Endothelial cell of umbilical vein (primary cell): ENCODE data around the gene MRPS27. TPM values are rescaled to one million over a fixed set of nuclear protein-coding genes. Genes with fewer than 3 reads are reported as not detected.

Experiments used
- BruUV-seq: library from RNA; stranded (reverse); fragments of 400-500 nt; replicated peaks from 2 replicates; lab custom pipeline; 2021; lab: Mats Ljungman, UMichigan
- CTCF ChIA-PET: fragments of 300-600, 350-600 bp; sonication (Branson Sonifier 250); formaldehyde crosslinking; loops from one replicate; lab custom pipeline; 2021; ENCODE audit warnings: antibody characterized with exemption, inconsistent platforms; lab: Charles Lee
- POLR2A ChIA-PET: fragments of 300-600, 350-600 bp; sonication (Branson Sonifier 250); formaldehyde crosslinking; loops from one replicate; lab custom pipeline; 2021; ENCODE audit warnings: antibody characterized with exemption, inconsistent platforms; lab: Charles Lee
- DNase-seq: peaks from one replicate; pipeline ENCODE4 v3.0.0-alpha.2; 2011; ENCODE audit warnings: low read depth, low spot score
- FAIRE-seq: peaks from 2 replicates; lab custom pipeline; 2011; peaks lifted over from hg19 to GRCh38; lab: Jason Lieb, UNC
- H2AFZ ChIP-seq: 2 replicates; pipeline ENCODE4 v1.6.0; 2012; ENCODE audit warnings: low read depth, low read length, control low read depth, inconsistent platforms
- H3K27ac ChIP-seq: 2 replicates; pipeline ENCODE4 v1.5.1; 2011; ENCODE audit warnings: low read depth, mild to moderate bottlenecking, control low read depth, low read length, moderate library complexity; ENCODE audit not compliant: insufficient read depth
- H3K27me3 ChIP-seq, 2 experiments: 2 replicates each; pipeline versions ENCODE4 v1.6.0 to v1.6.1; 2011; ENCODE audit warnings: low read length in 2 of 2, mixed read lengths in 1 of 2; ENCODE audit not compliant: control insufficient read depth in 2 of 2, insufficient read depth in 2 of 2
- H3K36me3 ChIP-seq, 2 experiments: 2 replicates in 1 of 2; 3 replicates in 1 of 2; pipeline ENCODE4 v1.5.1; 2011; ENCODE audit warnings: low read length in 2 of 2, mild to moderate bottlenecking in 1 of 2, moderate library complexity in 1 of 2; ENCODE audit not compliant: control insufficient read depth in 2 of 2, insufficient read depth in 2 of 2; ENCODE audit errors: extremely low read depth in 1 of 2
- H3K4me1 ChIP-seq: 3 replicates; pipeline ENCODE4 v1.5.1; 2011; ENCODE audit warnings: mild to moderate bottlenecking, low read length; ENCODE audit not compliant: control insufficient read depth, insufficient read depth; ENCODE audit errors: extremely low read depth
- H3K4me2 ChIP-seq: 2 replicates; pipeline ENCODE4 v1.6.1; 2011; ENCODE audit warnings: low read length, control low read depth, mixed read lengths; ENCODE audit not compliant: insufficient read depth
- H3K4me3 ChIP-seq, 3 experiments: fragments of 200-600 bp in 1 of 3; sonication (generic), shearing (Covaris generic) in 1 of 3; replicated peaks in 1 of 3; 2 replicates each; pipeline ENCODE4 v1.5.1; 2011 to 2016; ENCODE audit warnings: control low read depth in 3 of 3, low read length in 3 of 3, mild to moderate bottlenecking in 2 of 3, inconsistent platforms in 1 of 3, low read depth in 1 of 3, moderate library complexity in 1 of 3; ENCODE audit not compliant: insufficient read depth in 1 of 3
- H3K79me2 ChIP-seq: 2 replicates; pipeline ENCODE4 v1.6.0; 2012; ENCODE audit warnings: low read length, inconsistent platforms; ENCODE audit not compliant: control insufficient read depth, insufficient read depth
- H3K9ac ChIP-seq: replicated peaks from 2 replicates; pipeline ENCODE3; 2011; ENCODE audit warnings: low read length, control low read depth; ENCODE audit not compliant: insufficient read depth; ENCODE audit errors: extremely low read depth
- H3K9me1 ChIP-seq: replicated peaks from 3 replicates; pipeline ENCODE4 v1.6.0; 2011; ENCODE audit warnings: mild to moderate bottlenecking, low read length; ENCODE audit not compliant: control insufficient read depth, insufficient read depth; ENCODE audit errors: extremely low read depth
- H3K9me3 ChIP-seq: replicated peaks from 2 replicates; pipeline ENCODE4 v1.5.1; 2012; ENCODE audit warnings: low read length, inconsistent platforms; ENCODE audit not compliant: control insufficient read depth, insufficient read depth
- H4K20me1 ChIP-seq: replicated peaks from 2 replicates; pipeline ENCODE3; 2011; ENCODE audit warnings: mild to moderate bottlenecking, low read length; ENCODE audit not compliant: control insufficient read depth, insufficient read depth; ENCODE audit errors: extremely low read depth
- EZH2 ChIP-seq: IDR thresholded peaks from 2 replicates; pipeline ENCODE4 v1.6.1; 2012; ENCODE audit warnings: borderline replicate concordance, low read depth, mild to moderate bottlenecking, moderate library complexity, low read length, inconsistent platforms; ENCODE audit not compliant: severe bottlenecking
- FOS ChIP-seq: IDR thresholded peaks from 2 replicates; pipeline ENCODE4 v1.6.1; 2011; ENCODE audit warnings: mild to moderate bottlenecking, low read length, moderate library complexity, borderline replicate concordance; ENCODE audit not compliant: insufficient read depth
- GATA2 ChIP-seq: IDR thresholded peaks from 2 replicates; pipeline ENCODE4 v1.7.0; 2011; ENCODE audit warnings: low read depth, mild to moderate bottlenecking, moderate library complexity, mixed read lengths, low read length; ENCODE audit not compliant: insufficient read length, insufficient read depth
- JUN ChIP-seq: IDR thresholded peaks from 2 replicates; pipeline ENCODE4 v1.6.1; 2011; ENCODE audit warnings: borderline replicate concordance, low read depth; ENCODE audit not compliant: insufficient read length, insufficient read depth
- MYC ChIP-seq: IDR thresholded peaks from one replicate; pipeline ENCODE4 v1.6.1; 2011; ENCODE audit warnings: mild to moderate bottlenecking, low read depth, low read length
- POLR2A ChIP-seq: IDR thresholded peaks from 2 replicates; pipeline ENCODE4 v1.6.1; 2012; ENCODE audit warnings: low read depth, mild to moderate bottlenecking, control low read depth, low read length
- POLR2AphosphoS5 ChIP-seq: IDR thresholded peaks from 2 replicates; pipeline ENCODE4 v1.6.1; 2012; ENCODE audit warnings: low read depth, mild to moderate bottlenecking, control low read depth, low read length, moderate library complexity; ENCODE audit not compliant: insufficient read depth
- dilution Hi-C: fragments of 300-500 bp; cut with MboI; formaldehyde crosslinking; loops from one replicate; pipeline ENCODE4 v1.15.0; 2019; ENCODE audit warnings: low sequenced_read_pairs; ENCODE audit not compliant: extremely low pct_ligation_motif_present
- intact Hi-C: fragments of 100-400 bp; cut with micrococcal nuclease; formaldehyde crosslinking; loops from one replicate; pipeline ENCODE4 v1.10.0; 2022
- polyA plus RNA-seq, 4 experiments: library from polyadenylated mRNA; depleted of rRNA in 3 of 4; stranded (reverse) in 3 of 4; unstranded in 1 of 4; fragments of >200 nt; gene quantifications; 2 replicates each; pipeline versions ENCODE4 v1.2.1 to v1.2.3, GENCODE V29; 2011 to 2012; ENCODE audit warnings: missing spikeins in 1 of 4
- total RNA-seq: library from RNA; stranded (reverse); gene quantifications from 2 replicates; pipeline ENCODE4 v1.2.3, GENCODE V29; 2021
- TF ChIP-seq, protein P1 (sequence below), 2 donors: IDR thresholded peaks; 1 replicate in 1 of 2; 2 replicates in 1 of 2; pipeline ENCODE4 v1.5.1; 2011; ENCODE audit warnings: low read length in 2 of 2, mild to moderate bottlenecking in 2 of 2, moderate library complexity in 2 of 2, control low read depth in 1 of 2, inconsistent platforms in 1 of 2, low read depth in 1 of 2; ENCODE audit not compliant: insufficient read depth in 1 of 2; ENCODE audit errors: extremely low read depth in 1 of 2
- TF ChIP-seq, protein P2 (sequence below): IDR thresholded peaks from 2 replicates; pipeline ENCODE4 v1.6.1; 2011; ENCODE audit not compliant: insufficient read depth, insufficient read length

MRPS27 gene
- total and polyA plus RNA-seq, 2 donors (not counting 3 experiments of a cell fraction or from before 2014, with no cell fraction given): 56.0 to 67.1 TPM

DNA sequence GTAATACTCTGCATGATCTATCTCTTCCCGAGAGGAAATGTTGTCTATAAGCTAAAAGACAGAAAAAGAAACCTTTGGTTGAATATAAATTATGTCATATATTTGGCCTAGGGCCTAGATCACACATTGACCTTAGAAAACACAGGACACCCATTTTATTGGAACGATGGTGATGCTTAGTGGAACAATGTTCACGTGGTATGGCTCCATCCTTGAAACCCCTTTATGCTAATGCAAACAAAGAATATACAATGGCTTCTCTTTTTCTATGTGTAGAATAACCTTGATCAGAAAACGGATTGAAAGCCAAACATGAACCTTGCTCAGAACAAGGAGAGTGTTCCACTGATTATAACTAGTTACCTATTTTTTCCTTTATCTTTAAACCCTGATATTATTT, 24.5 kb downstream of the MRPS27 start:
- Histone ChIP-seq H2AFZ (no peak overlapping the region), H3K9ac (no peak overlapping the region), H3K9me1 (no peaks in the 10 kb centered on the region), H4K20me1 (no peaks in the 10 kb centered on the region), H3K79me2 (peaks cover 19% of the 10 kb centered on the region), H3K4me3 (no peak overlapping the region), H3K9me3 (no peaks in the 10 kb centered on the region), H3K4me2 (no peak overlapping the region), H3K4me1 (no peaks in the 10 kb centered on the region), H3K27ac (no peak overlapping the region), H3K27me3 (no peaks in the 10 kb centered on the region), H3K36me3 (peaks cover 2 to 4% of the 10 kb centered on the region in 2 experiments)
- no peak for DNase-seq
- intact Hi-C loops (no loop called here), dilution Hi-C loops (no loop called here)
- ChIA-PET CTCF (no interaction called here), POLR2A (no interaction called here)
- TF ChIP-seq POLR2AphosphoS5 (no peak), POLR2A (no peak), GATA2 (no peak), JUN (no peak), FOS (no peak), MYC (no peak), EZH2 (no peak)
- TF ChIP-seq, protein P1, sequence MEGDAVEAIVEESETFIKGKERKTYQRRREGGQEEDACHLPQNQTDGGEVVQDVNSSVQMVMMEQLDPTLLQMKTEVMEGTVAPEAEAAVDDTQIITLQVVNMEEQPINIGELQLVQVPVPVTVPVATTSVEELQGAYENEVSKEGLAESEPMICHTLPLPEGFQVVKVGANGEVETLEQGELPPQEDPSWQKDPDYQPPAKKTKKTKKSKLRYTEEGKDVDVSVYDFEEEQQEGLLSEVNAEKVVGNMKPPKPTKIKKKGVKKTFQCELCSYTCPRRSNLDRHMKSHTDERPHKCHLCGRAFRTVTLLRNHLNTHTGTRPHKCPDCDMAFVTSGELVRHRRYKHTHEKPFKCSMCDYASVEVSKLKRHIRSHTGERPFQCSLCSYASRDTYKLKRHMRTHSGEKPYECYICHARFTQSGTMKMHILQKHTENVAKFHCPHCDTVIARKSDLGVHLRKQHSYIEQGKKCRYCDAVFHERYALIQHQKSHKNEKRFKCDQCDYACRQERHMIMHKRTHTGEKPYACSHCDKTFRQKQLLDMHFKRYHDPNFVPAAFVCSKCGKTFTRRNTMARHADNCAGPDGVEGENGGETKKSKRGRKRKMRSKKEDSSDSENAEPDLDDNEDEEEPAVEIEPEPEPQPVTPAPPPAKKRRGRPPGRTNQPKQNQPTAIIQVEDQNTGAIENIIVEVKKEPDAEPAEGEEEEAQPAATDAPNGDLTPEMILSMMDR (IDR thresholded peaks at IDR 0.05; ENCODE audit: extremely low read depth in 1 of 2, insufficient read depth in 1 of 2, low read depth in 1 of 2, low read length in 2 of 2): no peak
- TF ChIP-seq, protein P2, sequence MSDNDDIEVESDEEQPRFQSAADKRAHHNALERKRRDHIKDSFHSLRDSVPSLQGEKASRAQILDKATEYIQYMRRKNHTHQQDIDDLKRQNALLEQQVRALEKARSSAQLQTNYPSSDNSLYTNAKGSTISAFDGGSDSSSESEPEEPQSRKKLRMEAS: no peak
- no TSS peak for BruUV-seq
- no peak for FAIRE-seq
